Activated effector memory CD4-positive, alpha-beta T cell treated with Interleukin-2 at 50 U/mL for 16 hours (primary cell): ENCODE results near the gene FAM98B.
"Not testable (repeated sequence)": the region's sequence is repeated elsewhere in the genome, so short reads cannot be mapped to it uniquely, and the experiment has no call there.

Source experiments
- DNase-seq: peaks from one replicate; pipeline ENCODE4 v3.0.0-alpha.2; 2020

Gene FAM98B

DNA sequence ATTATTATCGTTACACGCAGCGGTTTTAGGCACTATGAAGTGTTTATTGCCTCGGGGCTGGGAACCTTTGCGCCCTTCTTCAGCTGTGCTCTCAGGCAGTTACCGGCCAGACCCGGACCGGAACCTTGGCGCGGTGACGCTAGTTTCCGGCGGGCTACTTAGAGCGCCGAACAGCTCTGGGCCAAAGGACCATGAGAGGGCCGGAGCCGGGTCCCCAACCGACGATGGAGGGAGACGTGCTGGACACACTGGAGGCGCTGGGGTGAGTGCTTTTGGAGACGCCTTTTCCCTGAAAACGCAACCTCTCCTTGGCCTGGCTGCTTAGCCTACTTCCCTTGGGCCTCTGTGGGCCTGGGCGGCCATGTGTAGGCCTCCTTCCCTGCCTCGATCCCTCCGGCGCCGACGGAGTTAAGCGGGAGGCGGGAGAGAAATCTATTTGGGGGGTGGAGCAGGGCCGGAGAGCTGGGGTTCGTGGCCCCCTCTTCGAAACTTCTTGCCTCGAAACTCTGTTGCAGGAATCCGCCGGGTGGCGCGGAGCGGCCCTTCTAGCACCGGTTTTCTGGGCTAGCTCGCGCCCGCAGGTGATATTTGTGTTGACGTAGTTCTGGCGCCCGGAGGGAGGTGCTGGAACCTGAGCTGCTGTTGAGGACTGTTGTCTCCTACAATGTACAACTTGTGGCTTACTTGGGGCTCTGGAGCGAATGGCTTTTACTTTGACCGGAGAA, at the start of gene FAM98B:
Gene FAM98B, plus strand, starts transcription at position 157 of the 725 bp plus-strand sequence. Its CDS starts 35 bp downstream, at position 192.
- DNase-seq: peak; percentile 81

DNA sequence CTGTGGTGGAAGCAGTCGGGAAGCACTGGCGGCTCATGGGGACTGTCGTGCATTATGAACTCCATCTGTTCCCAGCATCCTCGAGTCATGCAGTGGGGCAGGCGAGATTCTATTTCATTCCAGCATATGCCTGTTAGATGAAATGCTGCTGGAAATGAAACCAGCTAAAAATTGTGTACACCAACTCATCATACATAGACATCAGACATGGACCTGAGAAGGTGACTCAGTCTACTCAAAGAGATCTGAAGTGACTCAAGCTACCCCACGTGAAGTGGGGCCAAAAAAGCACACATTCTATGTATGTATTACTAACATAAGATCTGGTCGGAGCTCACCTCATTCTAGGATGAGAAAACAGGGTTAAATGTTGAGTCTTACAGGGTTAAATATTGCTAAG, 47.5 kb upstream of the FAM98B start:
- DNase-seq: no peak

DNA sequence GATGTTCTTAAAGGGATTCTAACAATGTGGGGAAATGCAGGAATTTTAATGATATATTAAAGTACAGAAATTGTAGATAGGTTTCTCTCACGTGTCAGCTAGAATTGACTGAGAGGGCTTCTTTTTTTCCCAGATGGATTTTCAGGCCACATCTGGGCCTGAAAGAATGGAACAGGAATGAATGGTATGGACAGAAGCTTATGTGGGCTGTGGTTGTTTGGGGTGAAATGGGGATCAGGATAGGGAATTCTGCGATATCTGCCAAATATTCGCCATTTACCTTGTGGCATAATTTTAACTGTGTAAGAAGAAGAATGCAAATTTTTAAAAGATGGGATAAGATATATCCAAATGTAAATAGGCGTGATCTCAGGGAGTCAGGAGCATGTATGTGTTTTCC, 45.4 kb upstream of the FAM98B start:
- no peak for DNase-seq

DNA sequence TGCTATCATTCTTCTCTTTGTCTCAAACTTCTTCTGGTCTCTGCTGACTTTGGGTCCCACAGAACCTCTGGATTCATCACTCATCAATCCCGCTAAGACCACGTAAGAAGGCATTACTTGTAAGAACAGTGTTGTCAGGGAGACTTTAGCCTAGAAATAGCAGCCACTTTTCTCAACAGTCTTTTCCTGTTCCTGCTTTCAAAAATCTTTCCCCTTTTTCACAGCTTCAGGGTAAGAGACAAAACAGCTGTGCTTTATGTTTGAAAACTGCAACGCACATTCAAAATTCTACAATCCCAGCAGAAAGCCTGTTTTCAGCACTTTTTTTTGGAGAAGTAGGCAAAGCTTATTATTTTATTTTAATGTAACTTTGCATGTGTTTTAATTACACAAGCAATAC, 42.0 kb upstream of the FAM98B start:
- DNase-seq: no peak

DNA sequence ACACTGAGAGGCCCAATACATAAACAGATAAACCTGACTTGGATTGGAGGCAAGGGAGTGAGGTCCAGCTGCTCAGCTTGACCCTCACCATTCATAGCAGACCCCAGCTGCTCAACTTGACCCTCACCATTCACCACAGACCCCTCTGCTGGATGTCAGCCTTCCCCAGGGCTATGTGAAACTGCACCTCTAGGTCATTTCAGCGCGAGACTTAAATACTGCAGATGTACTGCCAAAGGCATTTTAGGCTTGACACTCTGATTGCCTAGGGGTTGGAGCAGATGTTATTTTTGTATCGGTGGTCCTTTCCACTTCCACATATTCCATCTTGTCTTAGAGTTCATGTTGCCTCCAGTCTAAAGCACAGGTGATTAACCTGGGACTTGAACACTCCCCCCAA, 41.5 kb upstream of the FAM98B start:
- no peak for DNase-seq

DNA sequence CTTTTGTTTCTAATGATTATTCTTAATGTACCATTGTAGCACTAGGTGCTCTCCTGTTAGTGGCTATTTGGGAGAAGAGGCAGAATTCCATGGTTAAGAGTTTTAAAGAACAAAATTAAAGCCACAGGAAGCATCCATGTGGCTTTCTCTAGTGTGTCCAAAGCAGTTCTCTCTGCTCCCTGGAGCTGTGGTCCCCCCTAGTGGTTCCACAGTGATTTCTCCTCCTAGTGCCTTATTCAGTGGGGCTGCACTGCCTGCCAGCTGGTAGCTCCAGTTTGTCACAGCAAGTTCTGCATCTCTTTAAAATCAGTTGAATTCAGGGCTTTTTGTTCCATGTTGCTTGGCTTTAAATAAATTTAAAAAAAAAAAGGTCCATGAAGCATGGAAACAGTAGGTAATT, 39.6 kb upstream of the FAM98B start:
- no peak for DNase-seq

DNA sequence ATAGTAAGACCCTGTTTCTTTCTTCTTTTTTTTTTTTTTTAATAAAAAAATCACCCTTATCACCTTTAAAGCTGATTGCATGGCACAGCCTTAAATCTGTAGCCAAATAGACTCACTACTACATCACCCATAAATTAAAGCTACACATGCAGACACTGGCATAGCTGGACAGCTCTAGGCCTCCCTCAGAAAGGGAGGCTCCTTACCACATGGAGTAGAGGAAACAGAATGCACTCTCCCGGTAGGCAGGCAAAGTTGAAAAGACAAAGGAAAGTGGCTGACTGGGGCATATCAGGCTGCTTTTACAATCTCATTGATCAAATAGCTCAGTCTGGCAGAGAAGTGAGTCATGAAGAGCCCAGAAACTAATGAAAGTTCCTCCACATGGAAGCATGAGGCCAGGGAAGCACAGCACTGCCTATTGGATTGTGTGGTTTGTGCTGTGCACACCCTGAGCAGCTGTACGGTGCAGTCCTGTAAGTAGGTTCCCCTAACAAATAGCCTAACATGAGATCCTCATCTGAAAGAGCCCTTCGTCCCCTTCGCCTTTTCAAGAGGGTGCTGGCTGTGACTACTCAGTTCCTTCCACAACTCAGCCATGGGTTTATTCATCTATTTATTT, 32.7 kb upstream of the FAM98B start:
- no peak for DNase-seq

DNA sequence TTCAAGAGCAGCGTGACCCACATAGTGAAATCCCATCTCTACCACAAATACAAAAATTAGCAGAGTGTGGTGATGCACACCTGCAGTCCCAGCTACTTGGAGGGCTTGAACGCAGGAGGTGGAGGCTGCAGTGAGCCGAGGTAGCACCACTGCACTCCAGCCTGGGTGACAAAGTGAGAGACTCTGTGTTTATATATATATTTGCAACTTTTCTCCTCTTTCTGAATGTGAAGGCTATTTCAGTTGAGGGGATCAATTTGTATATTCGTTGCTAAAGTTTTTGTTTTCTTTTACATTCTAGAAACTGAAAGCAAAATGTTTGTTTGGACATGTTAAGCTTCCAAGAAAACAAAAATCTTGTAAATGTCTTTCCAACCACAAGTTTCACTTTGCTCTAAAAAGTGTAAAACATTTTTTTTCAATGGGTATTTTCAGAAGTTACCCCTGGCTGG, 29.8 kb upstream of the FAM98B start:
- no peak for DNase-seq

DNA sequence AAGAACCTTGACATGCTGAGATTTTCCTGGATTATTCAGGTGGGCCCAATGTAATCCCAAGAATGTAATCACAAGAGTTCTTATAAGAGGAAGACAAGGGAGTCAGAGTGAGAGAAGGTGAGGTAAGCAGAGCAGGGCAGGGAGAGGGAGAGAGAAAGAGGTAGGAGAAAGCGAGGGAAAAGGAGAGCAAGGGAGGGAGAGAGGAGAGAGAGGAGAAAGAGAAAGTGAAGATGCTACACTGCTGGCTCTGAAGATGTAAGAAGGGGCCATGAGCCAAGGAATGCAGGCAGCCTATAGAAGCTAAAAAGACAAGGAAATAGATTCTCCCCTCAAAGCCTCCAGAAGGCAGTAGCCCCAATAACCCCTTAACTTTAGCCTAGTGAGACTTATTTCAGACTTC, 28.7 kb upstream of the FAM98B start:
- no peak for DNase-seq

DNA sequence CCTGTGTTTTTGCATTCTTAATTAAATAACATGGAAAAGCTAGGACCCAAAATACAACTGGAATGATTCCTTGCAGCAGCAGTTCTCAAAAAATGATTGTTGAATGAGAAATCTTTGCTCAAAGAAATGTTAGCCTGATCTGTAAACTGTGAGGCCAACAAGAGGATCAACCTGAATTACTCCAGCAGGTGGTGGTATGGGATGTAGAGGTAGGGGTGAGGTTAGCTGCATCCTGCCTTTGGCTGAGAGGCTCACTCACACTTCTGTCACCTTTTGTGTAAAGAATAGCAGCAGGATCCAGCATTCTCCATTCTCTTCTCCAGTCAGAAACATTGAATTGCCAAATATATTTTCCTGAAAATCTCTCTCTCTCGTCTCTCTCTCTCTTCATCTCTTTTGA, 26.5 kb upstream of the FAM98B start:
- no peak for DNase-seq

DNA sequence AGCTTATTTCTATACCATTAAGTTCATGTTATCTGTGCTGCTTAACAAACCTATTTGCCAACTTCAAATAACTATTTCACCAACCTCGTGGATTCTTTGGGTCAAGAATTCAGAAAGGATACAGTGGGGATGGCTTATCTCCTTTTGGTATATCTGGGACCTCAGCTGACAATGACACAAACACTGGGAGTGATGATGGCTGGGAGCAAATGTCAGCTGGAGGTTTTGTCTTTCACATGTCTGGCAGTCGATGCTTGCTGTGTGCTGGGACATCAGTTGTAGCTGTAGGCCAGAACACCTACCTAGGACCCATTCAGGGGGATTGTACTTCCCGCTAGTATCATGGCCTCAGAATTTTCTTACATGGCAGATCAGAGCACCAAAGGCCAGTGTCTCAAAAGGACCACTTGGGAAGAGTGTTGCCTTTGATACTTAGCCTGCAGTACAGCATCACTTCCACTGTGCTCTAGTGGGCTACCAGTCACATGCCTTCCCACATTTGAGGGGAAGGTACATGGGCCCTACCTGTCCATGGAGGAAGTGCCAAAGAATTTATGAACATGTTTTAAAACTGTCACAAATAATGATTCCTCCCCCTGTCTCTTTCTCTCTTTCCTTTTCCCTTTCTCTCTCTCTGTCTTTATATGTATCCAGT, 23.7 kb upstream of the FAM98B start:
- DNase-seq: no peak

DNA sequence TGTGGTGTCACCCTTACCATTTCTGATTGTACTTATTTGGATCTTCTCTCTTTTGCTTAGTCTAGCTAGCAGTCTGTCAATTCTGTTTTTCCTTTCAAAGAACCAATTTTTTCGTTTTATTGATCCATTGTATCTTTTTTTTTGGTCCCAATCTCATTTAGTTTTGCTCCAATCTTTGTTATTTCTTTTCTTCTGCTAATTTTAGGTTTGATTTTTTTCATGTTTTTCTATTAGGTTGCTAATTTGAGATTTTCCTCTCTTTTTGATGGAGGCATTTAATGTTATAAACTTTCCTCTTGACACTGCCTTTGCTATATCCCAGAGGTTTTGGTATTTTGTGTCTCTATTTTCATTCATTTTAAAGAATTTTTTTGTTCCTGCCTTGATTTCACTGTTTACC, 16.9 kb upstream of the FAM98B start:
- no peak for DNase-seq

DNA sequence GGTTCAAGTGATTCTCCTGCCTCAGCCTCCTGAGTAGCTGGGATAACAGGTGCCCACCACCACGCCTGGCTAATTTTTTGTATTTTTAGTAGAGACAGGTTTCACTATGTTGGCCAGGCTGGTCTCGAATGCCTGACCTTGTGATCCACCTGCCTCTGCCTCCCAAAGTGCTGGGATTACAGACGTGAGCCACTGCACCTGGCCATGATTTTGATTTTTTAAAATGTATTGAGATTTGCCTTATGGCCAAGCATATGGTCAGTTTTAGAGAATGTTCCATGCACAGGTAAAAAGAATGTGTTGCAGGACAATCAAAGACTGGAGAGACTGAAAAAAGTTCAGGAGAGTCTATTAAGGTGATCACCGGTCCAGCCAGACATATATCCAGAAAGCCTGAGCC, 16.3 kb upstream of the FAM98B start:
- not testable (repeated sequence) for DNase-seq

DNA sequence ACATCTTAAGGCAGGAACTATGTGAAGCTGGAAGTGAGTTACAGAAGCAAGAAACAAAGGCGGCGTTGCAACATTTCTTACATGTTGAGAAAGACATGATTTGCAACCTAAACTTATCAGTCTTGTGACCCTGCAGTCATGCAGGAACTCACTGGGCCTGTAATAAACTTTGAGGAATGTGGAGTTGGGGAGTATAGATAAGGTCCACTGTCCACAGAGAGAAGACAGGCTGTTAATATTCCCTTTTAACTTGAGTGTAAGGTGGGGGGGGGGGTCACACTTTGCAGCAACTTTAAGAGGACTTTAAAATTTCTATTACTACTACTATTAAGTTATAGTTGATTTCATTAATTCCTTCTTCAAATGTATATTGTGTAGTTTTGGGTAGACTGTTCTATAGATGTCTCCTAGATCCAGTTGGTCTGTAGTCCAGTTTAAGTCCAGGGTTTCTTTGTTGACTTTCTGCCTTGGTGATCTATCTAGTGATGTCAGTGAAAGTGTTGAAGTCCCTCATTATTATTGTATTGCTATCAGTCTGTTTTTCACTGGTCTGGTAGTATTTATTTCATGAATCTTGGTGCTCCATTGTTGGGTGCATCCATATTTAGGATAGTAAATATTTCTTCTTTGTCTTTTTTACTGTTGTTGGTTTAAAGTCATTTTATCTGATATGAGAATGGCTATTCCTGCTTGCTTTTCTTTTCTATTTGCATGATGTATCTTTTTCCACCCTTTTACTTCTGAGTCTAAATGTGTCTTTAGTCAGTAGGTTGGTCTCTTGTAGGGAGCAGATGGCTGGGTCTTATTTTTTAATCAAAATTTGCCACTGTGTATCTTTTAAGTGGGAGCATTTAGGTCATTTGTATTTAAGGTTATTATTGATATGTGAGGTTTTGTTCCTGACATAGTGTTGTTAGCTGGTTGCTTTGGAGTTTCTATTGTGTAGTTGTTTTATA, 15.6 kb upstream of the FAM98B start:
- no peak for DNase-seq

DNA sequence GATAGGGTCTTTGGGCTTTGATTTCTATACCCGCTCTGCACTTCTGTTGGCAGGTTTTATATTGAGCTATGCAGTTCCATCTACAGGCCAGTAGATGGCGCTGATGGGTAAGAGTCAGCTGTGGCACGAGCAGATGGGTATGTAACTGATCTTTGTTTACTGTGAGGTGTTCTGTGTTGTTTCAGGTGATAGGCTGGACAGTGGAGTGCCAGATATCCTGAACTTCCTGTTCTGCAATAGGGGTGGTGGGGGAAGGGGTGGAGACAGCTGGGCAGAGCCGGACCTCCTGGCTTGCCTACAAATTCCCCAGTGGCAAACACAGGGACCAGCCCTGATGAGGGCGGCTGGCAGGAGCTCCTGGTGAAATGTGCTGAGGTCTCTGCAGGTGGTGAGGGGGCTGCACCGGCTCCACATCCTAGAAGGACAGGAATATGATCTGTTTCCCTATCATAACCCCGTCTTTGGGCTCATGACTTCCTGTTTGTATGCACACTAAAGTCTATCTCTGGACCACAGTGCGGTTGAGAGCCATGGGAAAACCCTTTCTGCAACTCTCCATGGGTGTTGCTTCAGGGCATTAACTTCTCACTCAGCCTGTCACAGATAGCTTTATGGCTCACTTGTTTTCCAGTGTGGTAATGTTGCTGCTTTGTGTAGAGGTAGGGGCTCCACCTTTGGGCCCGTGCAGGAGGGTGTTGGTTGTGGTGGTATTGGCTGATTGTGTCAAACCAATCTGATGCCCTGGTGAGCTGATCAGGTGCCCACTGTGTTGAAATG, 13.4 kb upstream of the FAM98B start:
- DNase-seq: no peak

DNA sequence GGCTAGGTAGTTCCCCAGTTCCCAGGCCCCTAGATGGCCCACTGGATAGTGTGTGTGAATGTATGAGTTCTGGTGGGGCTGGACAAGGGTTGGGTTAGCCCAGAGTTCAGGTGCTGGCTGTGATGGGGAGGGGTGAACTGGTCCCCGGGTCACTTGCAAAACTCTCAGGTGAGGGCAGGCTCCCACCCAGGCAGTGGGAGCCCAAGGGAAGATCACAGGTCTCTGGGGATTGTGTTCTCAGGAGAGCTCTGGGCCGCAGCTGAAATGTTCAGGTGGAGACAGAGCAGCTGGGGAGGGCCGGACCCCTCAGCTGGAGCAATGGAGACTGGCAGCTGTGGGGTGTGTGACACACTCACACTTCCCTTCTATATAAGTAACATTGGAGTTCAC, 12.8 kb upstream of the FAM98B start:
- no peak for DNase-seq

DNA sequence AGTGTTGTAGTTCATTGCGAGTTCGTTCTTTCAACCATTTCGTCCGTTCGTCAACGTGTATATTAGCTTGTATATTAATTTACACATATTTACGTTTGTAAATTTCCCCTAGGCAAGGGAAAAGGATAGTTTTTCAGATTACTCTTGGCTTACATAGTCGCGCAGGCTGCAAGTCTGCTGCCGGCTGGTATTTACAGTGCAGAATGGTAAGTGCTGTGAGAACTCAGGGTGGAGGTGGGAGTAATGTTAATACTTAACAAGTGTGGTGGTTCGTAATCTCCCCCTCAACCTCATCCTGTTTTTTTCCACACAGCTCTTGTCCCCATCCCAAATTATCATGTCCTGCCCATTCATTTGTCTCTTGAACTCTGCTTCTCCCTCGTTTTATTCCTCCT, 766 bp downstream of the FAM98B start:
- DNase-seq: no peak

DNA sequence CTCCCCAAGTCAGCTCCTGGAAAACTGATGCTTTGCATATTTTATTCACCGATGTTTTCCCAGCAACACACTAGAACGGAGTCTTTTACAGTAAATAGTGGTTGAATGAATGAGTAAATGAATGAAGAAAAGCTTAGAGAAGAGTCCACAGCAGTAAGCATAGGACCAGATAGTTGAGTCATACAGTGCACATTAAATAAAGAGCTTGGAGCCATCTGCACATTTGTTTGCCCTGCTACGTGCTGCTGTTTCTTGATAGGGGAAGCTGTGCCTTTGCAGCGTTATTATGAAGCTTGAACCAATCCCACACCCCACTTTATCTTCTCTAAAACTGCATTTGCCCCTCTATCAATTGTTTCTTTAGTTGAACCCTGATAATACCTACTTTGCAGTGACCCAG, 1.2 kb downstream of the FAM98B start:
- DNase-seq: no peak

DNA sequence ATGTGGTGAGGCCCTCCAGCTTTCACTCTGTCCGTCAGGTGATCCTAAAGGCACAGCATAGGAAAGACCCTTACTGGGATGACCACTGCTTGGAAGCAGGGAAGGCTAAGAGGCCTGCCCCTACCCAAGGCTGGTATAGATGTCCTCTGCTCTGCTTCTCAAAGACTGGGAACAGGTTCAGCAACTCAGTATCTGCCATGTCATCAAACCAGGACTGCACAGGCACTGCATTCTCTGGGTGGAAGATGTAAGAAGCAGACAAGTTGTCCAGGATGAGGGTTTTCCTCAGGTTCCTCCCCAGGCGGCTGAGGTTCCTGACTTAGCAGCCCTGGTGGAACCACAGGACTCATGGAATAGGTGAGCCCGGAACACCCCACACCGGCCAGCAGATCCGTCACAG, 4.7 kb downstream of the FAM98B start:
- DNase-seq: no peak

DNA sequence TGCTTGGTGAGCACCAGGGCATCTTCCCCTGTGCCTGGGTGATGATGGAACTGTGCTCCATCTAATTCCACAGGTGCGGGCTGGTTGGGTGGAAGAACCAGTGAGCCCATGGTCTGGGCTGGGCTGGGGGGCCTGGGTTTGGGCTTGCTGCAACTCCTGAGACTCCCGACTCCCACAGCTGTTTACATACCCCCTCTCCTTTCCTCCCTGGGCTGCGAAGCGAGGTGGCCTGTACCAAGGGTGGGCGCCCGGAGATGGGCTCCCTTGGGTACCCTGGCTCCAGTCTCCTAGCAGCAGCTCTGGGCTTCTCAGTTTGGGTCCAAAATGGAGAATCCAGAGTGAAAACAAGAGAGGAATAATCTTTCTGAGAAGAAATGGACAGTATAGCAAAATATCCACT, 5.6 kb downstream of the FAM98B start:
- no peak for DNase-seq

DNA sequence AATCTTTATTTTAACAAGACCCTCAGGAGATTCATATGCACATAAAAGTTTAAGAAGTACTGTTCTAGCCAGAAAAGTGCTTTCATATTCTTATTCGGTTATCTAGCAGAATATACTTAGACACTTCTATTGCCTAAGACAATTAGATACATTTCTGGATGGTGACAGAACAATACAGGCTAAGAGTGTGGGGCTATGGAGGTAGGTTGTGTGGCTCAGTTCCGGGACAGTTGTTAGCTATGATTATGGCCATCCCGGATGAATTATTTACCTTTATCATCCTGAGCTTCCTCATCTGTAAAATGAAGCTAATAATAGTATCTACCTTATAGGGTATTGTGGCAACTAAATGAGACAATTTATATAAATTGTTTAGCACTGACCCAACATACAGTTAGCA, 6.6 kb downstream of the FAM98B start:
- DNase-seq: no peak

DNA sequence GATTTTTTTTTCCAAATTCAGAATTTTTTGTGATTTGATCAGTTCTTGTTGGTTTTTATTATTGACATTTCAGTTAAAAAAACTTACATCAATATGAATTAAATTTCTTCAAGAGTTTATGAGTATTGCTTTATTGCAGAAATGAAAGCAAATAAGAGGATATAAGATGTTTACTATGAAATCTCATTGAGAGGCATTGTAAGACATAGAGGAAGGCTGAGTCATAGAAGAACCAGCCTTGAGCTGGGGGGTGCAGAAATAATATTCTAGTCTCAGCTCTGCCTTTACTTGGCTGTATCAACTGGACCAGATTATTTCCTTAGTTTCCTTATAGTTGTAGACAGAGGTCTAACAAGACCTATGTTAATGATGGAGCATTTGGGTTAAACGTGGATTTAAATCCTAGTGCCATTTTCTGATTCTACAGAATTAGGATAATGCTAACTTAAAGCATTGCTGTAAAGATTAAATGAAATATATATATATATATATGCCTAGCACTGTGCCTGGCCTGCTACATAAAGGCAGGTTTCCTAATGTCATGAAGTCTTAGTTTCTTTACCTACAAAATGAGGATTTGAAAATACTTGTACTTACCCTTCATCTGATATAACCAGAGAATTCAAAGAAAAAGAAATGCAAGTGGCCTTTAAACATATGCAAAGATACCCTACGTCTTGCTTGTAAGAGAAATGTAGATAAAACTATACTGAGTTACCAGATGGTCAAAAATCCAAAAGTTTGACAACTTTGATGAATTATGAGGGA, 7.3 kb downstream of the FAM98B start:
- no peak for DNase-seq
